H1 (cell line): Measurements from ENCODE around the gene HERC3. TPM values are rescaled to one million over a fixed set of nuclear protein-coding genes. Genes with fewer than 3 reads are reported as not detected.

Experiments used
- BCL11A ChIP-seq, 2 experiments: IDR thresholded peaks; one replicate each; pipeline ENCODE4 v1.6.1; 2011; ENCODE audit warnings: low read depth in 2 of 2, low read length in 2 of 2, mild to moderate bottlenecking in 2 of 2
- CHD7 ChIP-seq: fragments of 300-600 bp; sonication (generic); IDR thresholded peaks from 2 replicates; pipeline ENCODE4 v1.7.1; 2012; ENCODE audit warnings: low read length, moderate library complexity, mild to moderate bottlenecking, inconsistent platforms; ENCODE audit not compliant: insufficient replicate concordance
- GTF2F1 ChIP-seq: IDR thresholded peaks from 2 replicates; pipeline ENCODE4 v1.6.1; 2012; ENCODE audit warnings: low read depth, low read length, improper control_type of control experiment, borderline replicate concordance
- SIN3A ChIP-seq, 2 experiments: IDR thresholded peaks in 1 of 2; conservative IDR thresholded peaks in 1 of 2; 2 replicates each; pipeline ENCODE4 v1.6.1; 2011 to 2012; ENCODE audit warnings: low read length in 2 of 2, improper control_type of control experiment in 1 of 2, low read depth in 1 of 2, mild to moderate bottlenecking in 1 of 2
- ZNF274 ChIP-seq: IDR thresholded peaks from 2 replicates; pipeline ENCODE4 v1.7.0; 2012; ENCODE audit warnings: low read length, borderline replicate concordance; ENCODE audit errors: extremely low read depth
- polyA plus RNA-seq, 7 experiments: library from polyadenylated mRNA; depleted of rRNA in 3 of 7; stranded (reverse) in 5 of 7; unstranded in 2 of 7; fragments of >200 nt in 5 of 7; fragments of 200-250 nt in 2 of 7; gene quantifications; 1 replicate in 5 of 7; 2 replicates in 1 of 7; 4 replicates in 1 of 7; pipeline versions ENCODE4 v1.2.1 to v1.2.3, GENCODE V29; 2011 to 2013; ENCODE audit warnings: missing spikeins in 2 of 7, mixed read lengths in 2 of 7
- total RNA-seq: library from RNA; stranded (reverse); fragmentation: NEBNext Ultra II Directional; extraction: Animal tissue kit (Norgen Biotek cat#: 25700); gene quantifications from 2 replicates; pipeline ENCODE4 v1.2.1, GENCODE V29; 2021

Gene HERC3
- total and polyA plus RNA-seq, 2 of the 8 experiments (the other 6 are each of a cell fraction or from before 2014, with no cell fraction given), result 1.4 to 5.7 TPM

GRCh38 chr4:88729146-88729760 is 137.0 kb downstream of the HERC3 start (continued):
- TF ChIP-seq CHD7 (no peak), SIN3A (conservative IDR thresholded peaks at IDR 0.05 in 1 of 2, IDR thresholded peaks at IDR 0.05 in 1 of 2; ENCODE audit: low read depth in 1 of 2, low read length in 2 of 2) (no peak), ZNF274 (no peak), GTF2F1 (no peak), BCL11A (IDR thresholded peaks at IDR 0.05; ENCODE audit: low read depth in 2 of 2, low read length in 2 of 2) (no peak)
- TF ChIP-seq, all 59 proteins: peak for 0
